GM21447 (cell line): ENCODE data around the gene PIK3CD.
A peak's percentile ranks its signal among the peaks of the same experiment; 100 is the strongest.
"Not testable (repeated sequence)": the region's sequence is repeated elsewhere in the genome, so short reads cannot be mapped to it uniquely, and the experiment has no call there.

Experiments used
- ATAC-seq: cut with Tn5 transposase; IDR thresholded peaks from one replicate; pipeline ENCODE4 v1.9.1; 2021; ENCODE audit not compliant: unreplicated experiment

The PIK3CD gene

DNA sequence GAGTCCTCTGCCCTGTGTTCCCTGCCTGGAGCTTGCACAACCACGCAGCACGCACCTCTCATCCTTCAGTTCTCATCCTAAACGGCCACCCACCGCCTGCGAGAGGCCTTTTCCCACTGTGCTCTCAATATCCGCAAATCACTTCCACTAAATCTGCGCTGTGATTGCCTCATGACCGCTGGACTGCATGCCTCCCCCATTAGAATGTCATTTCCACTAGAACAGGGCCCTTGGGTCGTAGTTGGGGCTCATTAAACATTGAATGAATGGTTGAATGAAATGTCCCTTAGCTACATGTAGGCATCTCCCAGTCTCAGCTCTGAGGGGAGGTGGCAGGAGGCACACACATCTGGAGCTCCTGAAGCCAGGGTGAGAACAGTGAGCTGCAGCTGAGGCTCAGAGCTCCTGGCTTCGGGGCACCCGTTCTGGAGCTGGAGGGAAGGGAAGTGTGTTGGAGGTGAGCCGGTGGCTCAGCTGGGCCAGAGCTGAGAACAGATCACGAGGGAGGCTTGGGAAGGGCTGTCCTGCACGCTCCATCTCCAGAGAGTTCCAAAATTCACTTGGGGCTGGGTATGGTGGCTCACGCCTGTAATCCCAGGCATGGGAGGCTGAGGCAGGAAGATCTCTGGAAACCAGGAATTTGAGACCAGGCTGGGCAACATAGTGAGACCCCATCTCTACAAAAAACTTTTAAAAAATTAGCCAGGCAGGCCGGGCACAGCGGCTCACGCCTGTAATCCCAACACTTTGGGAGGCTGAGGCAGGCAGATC is 32.4 kb upstream of the PIK3CD start:
- ATAC-seq, result no peak

DNA sequence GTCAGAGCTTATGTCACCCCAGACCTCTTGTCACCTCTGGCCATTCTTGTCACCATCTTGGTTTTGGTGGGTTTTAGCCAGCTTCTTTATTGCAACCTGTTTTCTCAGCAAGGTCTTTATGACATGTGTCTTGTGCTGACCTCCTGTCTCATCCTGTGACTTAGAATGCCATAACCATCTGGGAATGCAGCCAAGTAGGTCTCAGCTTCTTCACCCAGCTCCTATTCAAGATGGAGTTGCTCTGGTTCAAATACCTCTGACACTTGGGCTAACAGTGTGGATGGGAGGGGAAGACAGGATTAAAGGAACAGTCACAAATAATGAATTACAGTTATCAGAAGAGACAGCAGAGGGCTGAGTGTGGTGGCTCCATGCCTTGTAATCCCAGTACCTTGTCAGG is 30.5 kb upstream of the PIK3CD start:
- ATAC-seq, result no peak

DNA sequence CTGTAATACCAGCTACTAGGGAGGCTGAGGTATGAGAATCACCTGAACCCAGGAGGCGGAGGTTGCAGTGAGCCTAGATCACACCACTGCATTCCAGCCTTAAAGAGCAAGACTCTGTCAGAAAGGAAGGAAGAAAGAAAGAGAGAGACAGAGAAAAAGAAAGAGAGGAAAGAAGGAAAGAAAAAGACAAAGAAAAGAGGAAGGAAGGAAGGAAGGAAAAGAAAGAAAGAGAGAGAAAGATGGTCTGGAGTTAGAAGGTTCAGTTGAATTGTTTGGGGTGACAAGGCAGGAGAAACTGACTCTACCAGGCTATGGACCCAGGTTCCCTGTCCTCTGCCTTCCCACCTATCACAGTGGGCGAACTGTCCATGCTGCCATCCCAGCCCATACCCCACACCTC is 27.4 kb upstream of the PIK3CD start:
- no peak for ATAC-seq

DNA sequence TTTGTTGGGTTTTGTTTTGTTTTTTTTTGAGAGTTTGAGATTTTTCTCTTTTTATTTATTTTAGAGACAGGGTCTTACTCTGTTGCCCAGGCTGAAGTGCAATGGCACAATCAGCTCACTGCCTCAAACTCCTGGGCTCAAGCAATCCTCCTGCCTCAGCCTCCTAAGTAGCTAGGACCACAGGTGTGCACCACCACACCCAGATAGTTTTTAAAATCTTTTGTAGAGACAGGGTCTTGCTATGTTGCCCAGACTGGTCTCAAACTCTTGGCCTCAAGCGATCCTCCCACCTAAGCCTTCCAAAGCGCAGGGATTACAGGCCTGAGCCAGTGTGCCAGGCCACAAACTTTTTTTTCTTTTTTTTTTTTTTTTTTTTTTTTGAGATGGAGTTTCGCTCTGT is 26.5 kb upstream of the PIK3CD start:
- ATAC-seq, result not testable (repeated sequence)

DNA sequence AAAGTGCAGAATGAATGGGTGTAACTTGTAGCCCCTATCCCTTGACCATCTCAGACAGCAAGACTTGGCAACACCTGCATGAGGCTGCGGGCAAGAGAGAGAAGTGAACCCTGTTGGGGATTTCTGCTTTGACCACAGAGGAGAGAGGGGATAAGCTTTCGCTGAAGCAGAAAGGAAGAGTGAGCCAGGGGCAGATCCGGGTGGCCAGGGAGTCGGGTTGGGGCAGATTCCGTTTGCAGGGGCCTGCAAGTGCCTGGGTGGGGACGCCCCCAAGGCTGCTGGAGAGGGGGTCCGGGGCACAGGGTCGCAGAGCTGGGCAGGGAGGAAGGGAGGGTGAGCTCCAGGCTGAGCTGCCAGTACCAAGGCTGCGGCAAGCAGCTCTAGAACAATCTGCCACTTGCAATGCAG is 25.3 kb upstream of the PIK3CD start:
- ATAC-seq, result peak; percentile 41

DNA sequence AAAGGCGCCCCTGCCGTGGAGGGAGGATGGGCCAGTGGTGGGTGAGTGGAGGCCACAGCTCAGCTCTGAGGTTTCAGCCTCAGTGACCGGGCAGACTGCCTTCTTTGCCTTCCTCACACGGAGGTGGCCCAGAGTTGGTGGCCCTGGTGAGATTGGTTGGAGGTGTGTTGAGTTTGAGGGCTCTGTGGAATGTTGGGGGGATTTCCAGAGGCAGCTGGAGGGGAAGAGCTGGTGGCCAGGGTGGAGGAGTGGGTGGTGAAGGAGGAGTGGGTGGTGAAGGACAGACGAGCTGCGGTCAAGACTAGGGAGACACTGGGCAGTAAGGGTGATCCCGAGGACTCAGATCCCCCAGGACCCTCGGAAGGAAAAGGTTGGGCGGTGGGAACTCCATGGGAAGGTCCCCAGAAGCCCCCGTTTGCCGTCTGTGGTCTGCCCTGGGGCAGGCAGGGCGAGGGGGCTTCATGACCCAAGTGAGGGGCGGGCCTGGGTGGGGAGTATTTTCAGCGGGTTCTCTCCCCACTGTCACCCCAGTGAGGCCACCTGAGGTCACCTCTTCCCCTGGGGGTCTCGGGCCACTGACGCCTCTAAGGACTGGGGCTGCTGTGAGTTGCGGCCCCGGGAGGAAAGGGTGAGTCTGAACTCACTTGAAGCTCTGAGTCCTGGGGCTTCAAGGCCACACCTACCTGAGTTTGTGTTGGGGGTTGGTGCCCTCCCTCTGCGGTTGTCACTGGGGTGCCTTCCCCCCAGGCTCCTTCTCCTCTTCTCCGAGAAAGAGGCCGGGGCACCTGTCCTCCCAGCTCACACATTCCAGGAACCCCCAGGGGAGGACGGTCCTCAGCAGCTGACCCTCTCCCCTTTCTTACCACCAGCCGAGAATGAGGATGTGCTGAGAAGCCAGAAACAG is 22.7 kb upstream of the PIK3CD start:
- ATAC-seq, result no peak

DNA sequence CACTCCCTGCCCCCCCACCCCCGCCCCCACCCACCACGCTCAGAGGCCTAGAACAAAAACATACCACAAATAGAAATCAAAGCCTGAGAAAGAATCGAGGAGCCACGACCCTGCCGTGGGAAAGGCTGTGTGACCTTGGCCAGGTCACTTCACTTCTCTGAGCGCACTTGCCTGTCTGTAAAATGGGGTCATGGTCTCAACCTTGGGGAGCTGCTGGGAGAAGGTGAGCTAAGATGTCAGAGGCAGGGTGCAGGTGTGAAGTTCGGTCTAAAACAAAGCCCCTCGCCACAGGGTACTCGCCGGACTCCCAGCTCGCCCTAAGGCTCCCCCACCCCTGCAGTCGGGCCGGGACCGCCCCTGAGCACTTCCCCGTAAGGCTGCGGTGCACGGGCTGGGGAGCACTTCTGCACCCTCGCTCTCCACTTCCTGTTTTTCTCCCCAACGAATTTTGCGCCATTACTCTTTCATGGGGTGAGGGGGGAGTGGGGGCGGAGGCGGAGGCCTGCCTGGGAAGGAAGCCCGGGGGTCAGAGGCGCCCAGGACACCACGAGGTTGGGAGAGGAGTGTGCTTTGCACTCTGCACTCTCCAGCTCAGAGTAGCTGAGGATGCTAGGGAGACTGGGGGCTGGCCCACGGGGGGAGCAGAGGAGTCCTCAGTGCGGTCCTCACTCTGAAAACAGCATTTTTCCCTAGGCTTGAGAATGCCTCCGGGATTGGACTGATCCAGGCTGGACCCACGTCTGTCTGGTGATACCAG is 21.9 kb upstream of the PIK3CD start:
- ATAC-seq, result no peak

DNA sequence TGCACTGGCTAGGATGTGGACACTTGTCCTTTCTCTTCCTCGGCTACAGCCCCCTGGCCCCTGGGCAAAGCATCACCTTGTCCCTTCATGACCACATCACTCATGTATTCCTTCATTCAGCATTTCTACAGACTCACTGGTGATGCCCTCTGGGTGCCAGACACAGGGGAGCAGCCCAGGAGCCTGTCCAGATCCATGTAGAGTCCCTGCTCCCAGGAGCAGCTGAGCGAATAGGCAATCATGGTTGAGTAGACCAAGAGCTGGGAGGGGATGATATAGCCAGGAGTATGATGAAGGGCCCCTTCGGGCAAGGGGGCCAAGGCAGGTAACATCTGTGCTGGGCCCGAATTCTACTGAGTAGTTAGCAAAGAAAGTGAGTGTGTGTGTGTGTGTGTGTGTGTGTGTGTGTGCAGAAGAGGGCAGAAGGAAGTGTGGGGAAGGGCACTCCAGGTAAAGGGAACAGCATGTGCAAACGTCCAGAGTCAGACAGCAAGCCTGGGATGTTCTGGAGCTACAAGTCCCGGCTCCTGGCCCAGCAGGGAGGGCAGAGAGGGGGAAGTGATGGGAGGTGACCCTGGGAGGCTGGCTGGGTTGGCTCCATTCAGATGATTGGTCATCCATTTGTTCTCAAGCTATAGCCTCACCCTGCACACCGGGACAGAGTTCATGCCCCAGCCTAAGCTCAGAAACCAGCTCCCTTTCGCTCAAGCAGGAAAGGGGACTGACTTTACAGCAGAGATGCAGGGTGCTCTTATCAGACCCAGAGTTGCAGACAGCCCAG is 21.0 kb upstream of the PIK3CD start:
- no peak for ATAC-seq

DNA sequence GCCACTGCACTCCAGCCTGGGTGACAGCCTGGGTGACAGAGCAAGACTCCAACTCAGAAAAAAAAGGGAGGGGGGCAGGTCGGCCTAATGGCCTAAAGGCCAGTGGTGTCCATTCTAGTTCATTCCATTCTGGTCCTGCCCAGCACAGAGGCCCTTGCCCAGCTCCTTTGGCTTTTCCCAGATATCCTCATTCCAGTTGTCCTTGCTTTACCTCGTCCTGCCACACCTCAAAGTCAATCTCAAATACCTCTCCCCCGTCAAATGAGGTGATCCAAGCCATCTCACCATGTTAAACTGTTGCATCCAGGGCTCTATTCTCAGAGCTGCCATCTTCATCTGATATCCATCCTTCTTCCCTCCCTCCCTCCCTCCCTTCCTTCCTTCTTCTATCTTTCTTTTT is 19.9 kb upstream of the PIK3CD start:
- no peak for ATAC-seq

DNA sequence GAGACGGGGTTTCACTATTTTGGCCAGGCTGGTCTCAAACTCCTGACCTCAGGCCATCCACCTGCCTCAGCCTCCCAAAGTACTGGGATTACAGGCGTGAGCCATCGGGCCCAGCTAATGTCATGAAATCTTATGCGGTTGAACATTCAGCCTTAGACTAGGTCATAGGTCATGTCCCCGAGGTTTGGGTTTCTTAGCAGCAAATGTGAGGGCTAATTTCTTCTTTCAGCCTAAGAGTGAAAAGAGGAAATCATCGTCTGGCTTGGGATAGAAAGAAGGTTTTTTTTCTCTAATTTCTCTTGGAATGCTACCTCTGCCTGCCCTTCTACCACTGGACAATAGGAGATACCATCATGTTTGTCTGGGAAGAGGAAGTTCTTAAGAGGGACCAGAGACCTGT is 18.0 kb upstream of the PIK3CD start:
- ATAC-seq, result no peak

DNA sequence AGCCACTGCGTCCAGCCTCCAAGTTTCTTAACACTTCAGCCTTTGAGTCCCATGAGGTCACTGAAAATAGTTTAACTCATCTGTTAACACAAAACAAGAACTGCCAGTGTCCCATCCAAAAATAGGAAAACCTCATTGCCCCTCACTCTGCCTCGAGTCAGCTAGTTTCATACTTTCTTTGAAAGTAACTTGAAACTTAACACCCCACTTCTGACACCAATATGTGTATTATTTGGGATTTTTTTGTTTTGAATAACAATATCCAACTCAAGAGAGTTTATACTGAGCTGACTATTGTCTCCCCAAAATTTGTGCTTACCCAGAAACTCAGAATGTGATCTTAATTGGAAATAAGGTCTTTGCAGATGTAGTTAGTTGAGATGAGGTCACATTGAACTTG is 16.9 kb upstream of the PIK3CD start:
- ATAC-seq, result no peak

DNA sequence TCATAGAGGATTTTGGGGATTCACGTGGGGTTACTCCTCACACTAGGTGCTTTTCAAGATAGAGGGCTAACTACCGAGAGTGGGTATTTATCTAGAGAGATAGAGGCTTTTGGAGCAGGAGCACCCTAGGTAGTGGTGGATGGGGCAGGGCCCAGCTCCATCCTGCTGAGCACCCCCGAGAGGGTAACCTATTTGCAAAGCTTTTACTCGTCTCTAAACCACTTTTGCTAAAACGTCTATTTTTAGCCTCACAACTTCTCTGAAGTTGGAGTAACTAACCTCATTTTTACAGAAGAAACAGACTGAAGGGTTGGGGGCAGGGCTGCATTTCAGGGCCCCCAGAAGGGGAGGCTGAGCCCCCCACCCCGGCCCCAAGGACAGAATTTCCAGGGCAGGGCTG is 12.3 kb upstream of the PIK3CD start:
- no peak for ATAC-seq

DNA sequence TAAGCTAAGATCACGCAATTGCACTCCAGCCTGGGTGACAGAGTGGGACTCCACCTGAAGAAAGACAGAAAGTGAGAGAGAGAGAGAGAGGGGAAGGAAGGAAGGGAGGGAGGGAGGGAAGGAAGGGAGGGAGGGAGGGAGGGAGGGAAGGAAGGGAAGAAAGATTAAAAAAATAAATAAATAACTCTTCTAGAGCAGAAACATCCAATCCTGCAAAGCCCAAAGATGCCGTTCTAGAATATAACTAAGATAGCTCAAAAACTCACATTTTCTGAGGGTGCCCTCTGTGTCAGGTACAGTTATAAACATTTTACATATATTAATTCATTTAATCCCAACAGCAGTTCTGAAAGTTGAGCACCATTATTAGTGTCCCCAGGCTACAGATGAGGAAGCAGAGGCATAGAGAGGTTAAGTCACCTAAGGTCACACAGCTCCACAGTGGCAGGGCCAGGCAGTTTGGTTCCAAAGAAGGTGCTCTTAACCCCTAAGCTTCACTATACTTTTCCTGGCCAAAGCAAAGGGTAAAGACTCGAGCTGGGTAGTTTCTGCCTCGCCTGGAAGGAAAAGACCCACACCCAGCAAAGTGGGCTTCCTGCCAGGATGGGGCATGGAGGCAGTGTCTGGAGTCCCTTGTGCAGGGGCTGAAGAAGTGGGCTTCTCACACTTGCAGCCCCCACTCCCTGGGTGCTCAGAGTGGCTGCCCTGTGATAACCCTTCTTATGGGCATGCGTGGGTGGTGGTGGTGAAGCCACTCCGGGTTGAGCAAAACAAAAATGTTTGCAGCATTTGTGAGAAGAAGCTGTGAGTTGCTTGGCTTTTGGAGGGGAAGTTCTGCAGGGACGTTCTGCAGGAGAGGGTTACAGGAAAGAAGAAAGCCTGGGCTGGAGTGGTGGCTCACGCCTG is 7.9 kb upstream of the PIK3CD start:
- ATAC-seq, result no peak

DNA sequence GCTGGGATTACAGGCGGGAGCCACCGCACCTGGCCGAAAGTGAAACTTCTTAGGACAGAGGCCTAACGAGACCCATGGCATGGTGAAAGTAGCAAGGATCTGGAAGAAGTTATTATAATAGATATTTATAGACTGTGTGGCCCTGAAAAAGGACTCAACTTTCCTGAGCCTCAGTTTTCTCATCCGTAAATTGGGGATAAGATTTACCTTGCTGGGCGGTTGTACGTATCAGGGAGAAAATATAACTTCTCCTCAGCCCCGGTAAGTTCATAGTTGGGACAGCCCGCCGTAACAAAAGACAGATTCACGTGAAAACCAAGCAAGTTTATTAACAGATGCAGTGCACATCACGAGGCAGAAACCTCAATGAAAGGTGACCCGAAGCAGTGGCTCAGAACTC is 5.5 kb upstream of the PIK3CD start:
- no peak for ATAC-seq

DNA sequence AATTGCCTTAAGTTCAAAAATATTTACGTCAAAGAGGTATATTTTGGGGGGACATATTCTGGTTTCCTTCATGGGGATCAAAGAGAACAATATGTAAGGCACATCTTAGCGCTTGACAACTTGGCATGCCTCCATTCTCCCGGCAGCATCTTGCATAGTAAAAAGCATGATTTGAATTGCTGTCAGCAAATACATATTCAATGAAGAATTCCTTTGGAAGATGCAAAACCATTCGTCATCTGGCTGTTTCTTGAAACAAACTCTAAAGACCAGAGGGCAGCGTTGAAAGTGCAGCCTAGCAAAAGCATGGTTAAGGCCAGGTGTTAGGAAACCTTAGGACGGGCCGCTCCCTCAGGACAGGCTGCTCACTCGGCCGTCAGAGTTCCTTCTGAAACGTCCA is 3.4 kb upstream of the PIK3CD start:
- ATAC-seq, result no peak

DNA sequence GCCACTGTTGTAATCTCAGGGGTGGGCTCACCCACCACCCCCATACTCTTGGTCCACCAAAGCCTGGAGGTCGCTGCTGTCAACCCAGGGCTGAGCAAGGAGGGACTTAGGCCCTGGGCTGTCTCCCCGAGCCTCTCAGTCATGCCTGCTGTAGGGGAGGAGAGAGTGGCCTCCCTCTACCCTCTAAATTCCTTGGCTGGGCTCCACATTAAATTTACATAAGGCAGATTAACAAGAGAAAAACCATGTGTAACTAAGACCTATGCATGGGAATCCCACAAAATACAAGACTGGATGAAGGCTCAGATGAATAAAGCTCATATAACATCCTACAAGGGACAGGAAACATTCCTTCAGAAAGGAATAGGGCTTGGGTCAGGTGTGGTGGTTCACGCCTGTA is 1.8 kb upstream of the PIK3CD start:
- ATAC-seq, result no peak

DNA sequence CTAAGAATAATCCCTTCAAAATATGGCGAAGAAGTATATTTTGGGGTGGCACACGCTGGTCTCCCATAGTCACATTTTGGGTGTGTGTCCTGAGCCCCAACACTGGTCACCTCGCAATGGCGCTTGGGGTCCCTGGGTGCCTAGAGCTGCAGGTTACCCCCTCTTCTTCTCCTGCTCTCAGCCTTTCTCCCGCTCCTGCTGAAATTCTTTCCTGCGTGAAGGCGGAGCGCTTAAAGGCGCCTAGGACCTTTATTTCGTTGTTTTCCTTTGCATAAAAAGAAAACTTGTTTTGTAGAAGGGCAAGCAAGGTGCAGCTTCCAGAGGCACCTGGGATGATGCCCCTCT is 339 bp upstream of the PIK3CD start:
- ATAC-seq, result no peak

DNA sequence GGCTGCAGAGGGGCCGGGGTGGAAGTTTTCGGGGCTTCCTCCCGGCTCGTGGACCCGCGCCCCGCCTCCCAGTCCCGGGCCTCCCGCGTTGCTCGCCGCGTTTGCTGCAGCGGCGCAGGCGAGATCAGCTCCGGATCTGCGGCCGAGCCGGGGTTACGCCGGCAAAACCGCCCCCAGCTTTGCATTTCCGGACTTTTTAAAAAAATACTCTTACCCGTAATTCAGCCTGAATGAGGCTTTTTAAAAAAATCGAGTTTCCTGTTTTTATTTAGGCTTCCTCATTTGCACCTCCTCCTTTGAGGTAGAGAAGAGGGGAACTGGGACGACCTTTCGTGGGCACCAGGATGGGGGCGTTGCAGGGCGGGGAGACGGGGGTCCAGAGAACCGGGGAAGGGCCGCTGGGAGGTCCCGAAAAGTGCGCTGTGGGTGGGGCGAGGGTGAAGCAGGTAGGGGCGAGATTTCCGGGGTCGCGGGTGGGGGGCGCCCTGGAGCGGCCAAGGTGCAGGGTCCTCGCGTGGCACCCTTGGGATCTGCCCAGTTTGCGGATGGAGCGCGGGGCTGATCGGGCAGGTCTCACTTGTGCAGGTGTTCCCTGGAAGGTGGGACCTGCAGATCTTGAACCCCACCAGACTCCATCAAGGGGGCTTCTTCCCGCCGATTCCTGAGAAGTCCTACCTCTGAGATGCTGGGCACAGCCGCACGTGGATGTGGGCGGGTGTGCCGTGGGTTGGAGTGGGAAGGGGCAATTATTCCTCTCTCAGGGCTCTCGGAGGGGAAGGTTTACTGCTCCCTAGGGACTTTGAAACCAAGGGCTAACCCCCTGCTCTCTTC is 1.1 kb downstream of the PIK3CD start:
- ATAC-seq, result no peak

DNA sequence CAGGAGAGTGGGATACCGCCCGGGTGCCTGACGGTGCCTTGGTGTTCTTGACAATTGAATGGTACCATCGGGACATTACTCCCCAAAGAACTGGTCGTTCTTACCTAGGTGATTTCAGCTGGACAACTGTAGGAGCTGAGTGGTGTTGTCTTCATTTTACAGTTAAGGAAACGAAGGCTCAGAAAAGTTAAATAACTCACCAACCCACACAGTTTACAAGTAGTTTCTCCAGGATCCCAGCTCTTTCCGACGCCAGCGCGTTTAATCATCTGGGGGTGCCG is 1.6 kb downstream of the PIK3CD start:
- ATAC-seq, result no peak
